Colonic mucosa (tissue), 4 donors: ENCODE results near the gene TECR. TPM values are rescaled to one million over a fixed set of nuclear protein-coding genes. Genes with fewer than 3 reads are reported as not detected.
A peak's percentile ranks its signal among the peaks of the same experiment; 100 is the strongest.

Source experiments
- DNase-seq: peaks from one replicate; pipeline ENCODE4 v3.0.0-alpha.2; 2020
- H3K27ac ChIP-seq: fragments of 200-600 bp; one replicate; pipeline ENCODE4 v1.8.0; 2021
- H3K27me3 ChIP-seq: fragments of 200-600 bp; one replicate; pipeline ENCODE4 v1.8.0; 2021
- H3K36me3 ChIP-seq: fragments of 200-600 bp; one replicate; pipeline ENCODE4 v1.8.0; 2021
- H3K4me1 ChIP-seq: fragments of 200-600 bp; one replicate; pipeline ENCODE4 v1.8.0; 2021; ENCODE audit warnings: mild to moderate bottlenecking
- H3K4me3 ChIP-seq: fragments of 200-600 bp; one replicate; pipeline ENCODE4 v1.8.0; 2021
- H3K9ac ChIP-seq, 2 donors: one replicate each; pipeline ENCODE4 v1.7.0; 2013; ENCODE audit warnings: control low read depth in 2 of 2, low read depth in 2 of 2, low read length in 2 of 2
- H3K9me3 ChIP-seq: fragments of 200-600 bp; one replicate; pipeline ENCODE4 v1.8.0; 2021
- CTCF ChIP-seq: fragments of 200-600 bp; IDR thresholded peaks from one replicate; pipeline ENCODE4 v1.8.0; 2022; ENCODE audit warnings: antibody characterized with exemption, mild to moderate bottlenecking
- intact Hi-C: fragments of 100-400 bp; cut with DNase I; formaldehyde crosslinking; loops from one replicate; pipeline ENCODE4 v1.14.1; 2022
- total RNA-seq, 2 donors: library from RNA; stranded (reverse); fragmentation: NEBNext Ultra II Directional in 1 of 2; extraction: Animal tissue kit (Norgen Biotek cat#: 25700) in 1 of 2; gene quantifications; one replicate each; pipeline ENCODE4 v1.2.1, GENCODE V29; 2021
- donor health status: healthy.
- donor health status: DM: no; HTN: no; CAD: no.
- donor health status: DM: no; HTN: no; CAD: no.

The TECR gene
- total RNA-seq, 2 donors from 2014 or later = 136 to 201 TPM

GRCh38 chr19:14516746-14517438 lies 12.5 kb upstream of the TECR start:
- intact Hi-C loops = no loop called here
- peaks cover 16% of the 10 kb centered on the region for H3K4me1 ChIP-seq

GRCh38 chr19:14517446-14517839 lies 12.0 kb upstream of the TECR start:
- Histone ChIP-seq H3K27me3 (no peaks in the 10 kb centered on the region), H3K9ac (peak overlapping the region; percentile 94 to 99), H3K27ac (peak overlapping the region; percentile 97), H3K4me3 (peak overlapping the region; percentile 68), H3K36me3 (peaks cover 15% of the 10 kb centered on the region), H3K9me3 (no peaks in the 10 kb centered on the region), H3K4me1 (peaks cover 16% of the 10 kb centered on the region)
- DNase-seq = no peak
- intact Hi-C loops = no loop called here
- no peak for TF ChIP-seq CTCF

More at GRCh38 chr19:14516746-14517438, 12.5 kb upstream of the TECR start:
- Histone ChIP-seq H3K27me3 (no peaks in the 10 kb centered on the region), H3K9ac (peak overlapping the region; percentile 94 to 99), H3K36me3 (peaks cover 15% of the 10 kb centered on the region), H3K9me3 (no peaks in the 10 kb centered on the region), H3K27ac (peak overlapping the region; percentile 97), H3K4me3 (peak overlapping the region; percentile 68)
- peak; percentile 63 for DNase-seq
- no peak for TF ChIP-seq CTCF

DNA sequence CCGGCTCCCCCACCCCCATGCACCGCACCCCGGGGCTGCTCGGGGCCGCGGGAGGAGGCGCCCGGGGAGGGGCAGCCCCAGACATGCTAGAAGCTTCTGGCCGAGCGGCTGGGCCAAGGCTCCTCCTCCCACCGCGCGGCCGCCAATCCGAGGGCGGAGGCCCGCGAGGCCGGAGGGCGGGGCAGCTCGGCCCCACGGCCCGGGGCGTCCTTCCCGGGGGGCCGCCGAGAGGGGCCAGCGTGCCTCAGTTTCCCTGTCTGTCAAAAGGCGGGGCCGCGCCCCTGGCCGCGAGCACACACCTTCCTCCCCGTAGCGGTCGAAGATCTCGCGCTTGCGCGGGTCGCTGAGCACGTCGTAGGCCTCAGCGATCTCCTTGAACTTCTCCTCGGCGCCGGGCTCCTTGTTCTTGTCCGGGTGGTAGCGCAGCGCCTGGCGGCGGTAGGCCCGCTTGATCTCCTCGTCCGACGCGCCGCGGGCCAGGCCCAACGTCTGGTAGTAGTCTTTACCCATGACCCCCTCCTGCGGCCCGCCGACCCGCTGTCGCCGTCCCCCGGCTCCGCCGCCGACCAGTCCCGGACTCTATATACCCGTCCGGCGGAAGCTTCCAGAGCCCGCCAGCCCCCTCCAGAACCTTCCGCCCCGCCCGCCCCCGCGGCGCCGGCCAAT lies 11.4 kb upstream of the TECR start, which contains the start of gene DNAJB1:
DNAJB1 (minus strand) TSS at position 558 of the 666 bp plus-strand sequence; CDS start at position 510, 48 bp downstream.
- Histone ChIP-seq H3K9me3 (no peaks in the 10 kb centered on the region), H3K27me3 (no peaks in the 10 kb centered on the region), H3K27ac (peak within 1 kb of the TSS; percentile 97), H3K36me3 (peaks cover 15% of the 10 kb centered on the region), H3K9ac (peak within 1 kb of the TSS; percentile 94 to 99), H3K4me1 (peaks cover 16% of the 10 kb centered on the region), H3K4me3 (peak within 1 kb of the TSS; percentile 68)
- peak; percentile 87 for DNase-seq
- intact Hi-C loops = no loop called here
- TF ChIP-seq CTCF = no peak

DNA sequence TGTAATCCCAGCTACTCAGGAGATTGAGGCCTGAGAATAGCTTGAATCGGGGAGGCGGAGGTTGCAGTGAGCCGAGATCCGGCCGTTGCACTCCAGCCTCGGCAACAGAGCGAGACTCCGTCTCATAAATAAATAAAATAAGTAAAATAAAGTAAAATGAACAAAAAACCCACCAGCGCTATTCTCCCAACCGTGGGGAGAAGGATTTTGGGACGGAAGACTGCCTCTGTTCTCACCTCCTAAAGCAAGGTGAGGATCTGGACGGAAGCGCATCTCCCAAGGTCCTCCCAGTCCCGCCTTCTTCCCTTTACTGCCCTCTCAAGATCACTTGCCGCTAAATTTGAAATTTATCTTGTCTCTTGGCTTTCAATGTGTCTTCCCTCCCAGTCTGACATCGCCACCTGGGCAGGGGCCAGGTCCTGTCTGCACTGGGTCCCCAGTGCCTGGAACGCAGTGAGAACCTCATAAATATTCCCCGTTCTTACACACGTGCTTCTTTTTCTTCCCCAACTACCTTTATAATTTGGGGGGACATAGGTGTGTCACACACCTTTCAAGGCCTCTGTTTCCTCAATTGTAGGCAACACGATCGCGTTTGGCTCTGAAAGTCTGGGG lies 10.0 kb upstream of the TECR start:
- H3K4me3 ChIP-seq = no peak overlapping the region
- H3K4me1 ChIP-seq = peaks cover 16% of the 10 kb centered on the region
- intact Hi-C loops = no loop called here
- H3K27me3 ChIP-seq = no peaks in the 10 kb centered on the region
- no peak for DNase-seq
- H3K27ac ChIP-seq = peak overlapping the region; percentile 97
- peak overlapping the region; percentile 61 to 68 for H3K9ac ChIP-seq
- no peaks in the 10 kb centered on the region for H3K9me3 ChIP-seq
- H3K36me3 ChIP-seq = peaks cover 15% of the 10 kb centered on the region
- no peak for TF ChIP-seq CTCF

DNA sequence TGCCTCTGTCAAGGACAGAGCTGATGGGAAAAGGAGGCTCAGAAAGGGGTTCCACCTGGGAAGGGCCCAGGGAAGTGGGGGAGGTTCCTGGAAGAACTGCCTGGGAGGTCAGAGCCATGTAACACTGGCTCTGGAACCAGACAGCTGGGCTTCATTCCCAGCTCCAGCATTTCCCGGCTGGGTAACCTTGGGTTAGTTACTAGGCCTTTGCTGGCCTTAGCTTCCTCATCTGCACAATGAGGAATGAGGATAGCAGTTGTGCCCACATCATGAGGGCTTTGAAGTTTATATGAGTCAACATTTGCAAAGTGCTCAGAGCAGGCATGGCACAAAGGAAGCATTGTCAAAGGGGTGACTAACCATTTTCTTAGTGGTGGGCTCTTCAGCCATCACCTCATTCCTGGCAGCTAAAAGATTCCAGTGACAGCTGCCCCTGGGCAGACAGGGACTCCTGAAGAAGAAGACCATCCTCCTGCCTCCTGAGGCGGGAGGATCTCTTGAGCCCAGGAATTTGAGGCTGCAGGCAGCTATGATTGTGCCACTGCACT lies 9.5 kb upstream of the TECR start:
- H3K9ac ChIP-seq = peak overlapping the region; percentile 20 to 48
- peak overlapping the region; percentile 97 for H3K27ac ChIP-seq
- no peak for TF ChIP-seq CTCF
- H3K9me3 ChIP-seq = no peaks in the 10 kb centered on the region
- H3K27me3 ChIP-seq = no peaks in the 10 kb centered on the region
- H3K4me3 ChIP-seq = no peak overlapping the region
- intact Hi-C loops = no loop called here
- DNase-seq = peak; percentile 53
- H3K36me3 ChIP-seq = peaks cover 10% of the 10 kb centered on the region
- peaks cover 16% of the 10 kb centered on the region for H3K4me1 ChIP-seq
